D341Med (cell line): ENCODE data around the gene LRRC10.
"Not testable (repeated sequence)": the region's sequence is repeated elsewhere in the genome, so short reads cannot be mapped to it uniquely, and the experiment has no call there.

Source experiments
- DNase-seq: peaks from one replicate; pipeline ENCODE4 v3.0.0; 2012; ENCODE audit warnings: low spot score

The LRRC10 gene

GRCh38 chr12:69619050-69619449 lies 8.3 kb upstream of the LRRC10 start:
- DNase-seq, result no peak

- no peak for DNase-seq
These were observed 5.3 kb upstream of the LRRC10 start for GRCh38 chr12:69616025-69616424.

- no peak for DNase-seq
These were observed 2.6 kb upstream of the LRRC10 start for GRCh38 chr12:69613351-69613750.

- DNase-seq, result no peak
These were observed 581 bp downstream of the LRRC10 start for GRCh38 chr12:69610126-69610525.

- DNase-seq, result no peak
These were observed 2.6 kb downstream of the LRRC10 start for GRCh38 chr12:69608114-69608513.

GRCh38 chr12:69604275-69604674 lies 6.4 kb downstream of the LRRC10 start:
- not testable (repeated sequence) for DNase-seq

GRCh38 chr12:69603556-69603955 lies 7.2 kb downstream of the LRRC10 start:
- DNase-seq, result not testable (repeated sequence)

GRCh38 chr12:69602954-69603353 lies 7.8 kb downstream of the LRRC10 start:
- DNase-seq, result no peak

- no peak for DNase-seq
These were observed 8.6 kb downstream of the LRRC10 start for GRCh38 chr12:69601962-69602685.

GRCh38 chr12:69600804-69601203 lies 9.9 kb downstream of the LRRC10 start:
- no peak for DNase-seq

GRCh38 chr12:69598174-69598753 lies 12.4 kb downstream of the LRRC10 start:
- no peak for DNase-seq

GRCh38 chr12:69595689-69596088 lies 15.0 kb downstream of the LRRC10 start:
- no peak for DNase-seq

GRCh38 chr12:69589082-69589481 lies 21.6 kb downstream of the LRRC10 start:
- no peak for DNase-seq

- no peak for DNase-seq
These were observed 22.2 kb downstream of the LRRC10 start for GRCh38 chr12:69588527-69588926.

- peak; percentile 98 for DNase-seq
These were observed 25.3 kb downstream of the LRRC10 start, which contains the start of gene CCT2 for GRCh38 chr12:69585189-69586062. TSS of gene CCT2 (plus strand) at chr12:69585459. CDS start at chr12:69585522, 63 bp downstream.

- DNase-seq, result peak; percentile 48
These were observed 27.5 kb downstream of the LRRC10 start for GRCh38 chr12:69583203-69583602.

- no peak for DNase-seq
These were observed 30.6 kb downstream of the LRRC10 start for GRCh38 chr12:69580074-69580473.

- DNase-seq, result no peak
These were observed 31.7 kb downstream of the LRRC10 start for GRCh38 chr12:69579029-69579428.

GRCh38 chr12:69578283-69578682 lies 32.4 kb downstream of the LRRC10 start:
- DNase-seq, result no peak

- no peak for DNase-seq
These were observed 35.4 kb downstream of the LRRC10 start for GRCh38 chr12:69575346-69575745.

- DNase-seq, result peak; percentile 65
These were observed 39.9 kb downstream of the LRRC10 start for GRCh38 chr12:69570545-69571399.

- no peak for DNase-seq
These were observed 40.6 kb downstream of the LRRC10 start for GRCh38 chr12:69570000-69570516.
